WTC11 (cell line): ENCODE data around the gene C1orf87. TPM values are rescaled to one million over a fixed set of nuclear protein-coding genes. Genes with fewer than 3 reads are reported as not detected.

Source experiments
- ATAC-seq: fragments of 200-7000 bp; cut with Tn5 transposase; 2 replicates; pipeline ENCODE4 v1.10.0; 2021; ENCODE audit warnings: mild to moderate bottlenecking, moderate library complexity
- CTCF ChIA-PET: fragments of 300-600 bp; sonication (Branson Sonifier 250); formaldehyde crosslinking; loops from one replicate; lab custom pipeline; 2021; ENCODE audit warnings: antibody characterized with exemption; lab: Charles Lee
- POLR2A ChIA-PET: fragments of 350-600 bp; sonication (Branson Sonifier 250); formaldehyde crosslinking; loops from one replicate; lab custom pipeline; 2021; ENCODE audit warnings: antibody characterized with exemption; lab: Charles Lee
- DNase-seq: peaks from one replicate; pipeline ENCODE4 v3.0.0; 2021; ENCODE audit warnings: low spot score
- H3K27ac Mint-ChIP-seq: 2 replicates; pipeline ENCODE4 v1.8.0; 2021; ENCODE audit warnings: mixed read lengths
- H3K27me3 Mint-ChIP-seq: 2 replicates; pipeline ENCODE4 v1.8.0; 2021; ENCODE audit warnings: low read depth, mild to moderate bottlenecking, moderate library complexity, mixed read lengths
- H3K36me3 Mint-ChIP-seq: 2 replicates; pipeline ENCODE4 v1.8.0; 2021; ENCODE audit warnings: mixed read lengths
- H3K4me1 Mint-ChIP-seq: 2 replicates; pipeline ENCODE4 v1.8.0; 2022; ENCODE audit warnings: mixed read lengths
- H3K4me3 Mint-ChIP-seq: 2 replicates; pipeline ENCODE4 v1.8.0; 2021; ENCODE audit warnings: mild to moderate bottlenecking, moderate library complexity, mixed read lengths
- H3K9me3 Mint-ChIP-seq: 2 replicates; pipeline ENCODE4 v1.8.0; 2021; ENCODE audit warnings: mixed read lengths
- ATF1 ChIP-seq: sonication (generic); formaldehyde crosslinking; IDR thresholded peaks from 2 replicates; pipeline ENCODE4 v1.8.1; 2023; ENCODE audit warnings: mild to moderate bottlenecking, moderate library complexity, missing genetic modification reagents
- ESRRA ChIP-seq: sonication (generic); formaldehyde crosslinking; IDR thresholded peaks from 2 replicates; pipeline ENCODE4 v1.8.1; 2022; ENCODE audit warnings: mild to moderate bottlenecking, missing genetic modification reagents, borderline replicate concordance
- ETV6 ChIP-seq: sonication (generic); formaldehyde crosslinking; IDR thresholded peaks from 2 replicates; pipeline ENCODE4 v1.8.1; 2022; ENCODE audit warnings: mild to moderate bottlenecking, missing genetic modification reagents
- HMGA2 ChIP-seq: fragments of 250-450 bp; sonication (Bioruptor Pico); IDR thresholded peaks from 2 replicates; pipeline ENCODE4 v1.4.0; 2021; ENCODE audit warnings: mild to moderate bottlenecking, moderate library complexity
- KAT7 ChIP-seq: sonication (generic); formaldehyde crosslinking; IDR thresholded peaks from 2 replicates; pipeline ENCODE4 v1.8.1; 2023; ENCODE audit warnings: missing genetic modification reagents, mild to moderate bottlenecking, borderline replicate concordance
- NFE2L1 ChIP-seq: sonication (generic); formaldehyde crosslinking; IDR thresholded peaks from 2 replicates; pipeline ENCODE4 v1.8.1; 2023; ENCODE audit warnings: missing genetic modification reagents
- OVOL2 ChIP-seq: fragments of 250-450 bp; sonication (Bioruptor Pico); IDR thresholded peaks from 2 replicates; pipeline ENCODE4 v1.9.0; 2021; ENCODE audit warnings: mild to moderate bottlenecking, borderline replicate concordance
- PRRX2 ChIP-seq: fragments of 250-450 bp; sonication (Bioruptor Pico); IDR thresholded peaks from 2 replicates; pipeline ENCODE4 v1.8.0; 2021; ENCODE audit warnings: mild to moderate bottlenecking
- RORB ChIP-seq: fragments of 250-450 bp; sonication (Bioruptor Pico); IDR thresholded peaks from 2 replicates; pipeline ENCODE4 v1.9.0; 2021; ENCODE audit warnings: mild to moderate bottlenecking
- SMAD3 ChIP-seq: sonication (generic); formaldehyde crosslinking; IDR thresholded peaks from 2 replicates; pipeline ENCODE4 v1.8.0; 2022; ENCODE audit warnings: missing genetic modification reagents, mild to moderate bottlenecking, borderline replicate concordance
- SMAD4 ChIP-seq: sonication (generic); formaldehyde crosslinking; IDR thresholded peaks from 2 replicates; pipeline ENCODE4 v1.8.0; 2022; ENCODE audit warnings: mild to moderate bottlenecking, missing genetic modification reagents
- ZBTB21 ChIP-seq: sonication (generic); formaldehyde crosslinking; IDR thresholded peaks from 2 replicates; pipeline ENCODE4 v1.8.1; 2023; ENCODE audit warnings: mild to moderate bottlenecking, missing genetic modification reagents, borderline replicate concordance
- ZNF121 ChIP-seq: sonication (generic); formaldehyde crosslinking; IDR thresholded peaks from 2 replicates; pipeline ENCODE4 v1.8.0; 2023; ENCODE audit warnings: missing genetic modification reagents
- ZNF219 ChIP-seq: sonication (generic); formaldehyde crosslinking; IDR thresholded peaks from 2 replicates; pipeline ENCODE4 v1.8.0; 2023; ENCODE audit warnings: missing genetic modification reagents, mild to moderate bottlenecking, borderline replicate concordance
- ZNF232 ChIP-seq: sonication (generic); formaldehyde crosslinking; IDR thresholded peaks from 2 replicates; pipeline ENCODE4 v1.8.0; 2022; ENCODE audit warnings: mild to moderate bottlenecking, missing genetic modification reagents
- ZNF396 ChIP-seq: fragments of 250-450 bp; sonication (Bioruptor Pico); IDR thresholded peaks from 2 replicates; pipeline ENCODE4 v1.8.0; 2021; ENCODE audit warnings: mild to moderate bottlenecking, moderate library complexity, borderline replicate concordance
- ZNF416 ChIP-seq: fragments of 250-450 bp; sonication (Bioruptor Pico); IDR thresholded peaks from 2 replicates; pipeline ENCODE4 v1.9.0; 2021; ENCODE audit warnings: mild to moderate bottlenecking, inconsistent platforms
- ZNF423 ChIP-seq: fragments of 250-450 bp; sonication (Bioruptor Pico); IDR thresholded peaks from 2 replicates; pipeline ENCODE4 v2.1.2; 2022; ENCODE audit warnings: mild to moderate bottlenecking, moderate library complexity
- total RNA-seq: library from RNA; stranded (reverse); gene quantifications from 3 replicates; pipeline ENCODE4 v1.2.3, GENCODE V29; 2021
- TF ChIP-seq, protein P1 (sequence below): sonication (generic); formaldehyde crosslinking; IDR thresholded peaks from 2 replicates; pipeline ENCODE4 v1.8.0; 2022; ENCODE audit warnings: missing genetic modification reagents
- TF ChIP-seq, protein P2 (sequence below): sonication (generic); formaldehyde crosslinking; conservative IDR thresholded peaks from 2 replicates; pipeline ENCODE4 v1.8.1; 2023; ENCODE audit warnings: mild to moderate bottlenecking, low read depth, missing genetic modification reagents, moderate library complexity
- TF ChIP-seq, protein P3 (sequence below): sonication (generic); formaldehyde crosslinking; IDR thresholded peaks from 2 replicates; pipeline ENCODE4 v1.8.0; 2022; ENCODE audit warnings: mild to moderate bottlenecking, missing genetic modification reagents
- TF ChIP-seq, protein P4 (sequence below): sonication (generic); formaldehyde crosslinking; IDR thresholded peaks from 2 replicates; pipeline ENCODE4 v1.8.1; 2023; ENCODE audit warnings: mild to moderate bottlenecking, missing genetic modification reagents
- TF ChIP-seq, protein P5 (sequence below): sonication (generic); formaldehyde crosslinking; IDR thresholded peaks from 2 replicates; pipeline ENCODE4 v1.8.1; 2022; ENCODE audit warnings: low read depth, mild to moderate bottlenecking, moderate library complexity, missing genetic modification reagents, borderline replicate concordance

Gene C1orf87
- total RNA-seq, 1 experiment from 2014 or later: 0.22 TPM

DNA sequence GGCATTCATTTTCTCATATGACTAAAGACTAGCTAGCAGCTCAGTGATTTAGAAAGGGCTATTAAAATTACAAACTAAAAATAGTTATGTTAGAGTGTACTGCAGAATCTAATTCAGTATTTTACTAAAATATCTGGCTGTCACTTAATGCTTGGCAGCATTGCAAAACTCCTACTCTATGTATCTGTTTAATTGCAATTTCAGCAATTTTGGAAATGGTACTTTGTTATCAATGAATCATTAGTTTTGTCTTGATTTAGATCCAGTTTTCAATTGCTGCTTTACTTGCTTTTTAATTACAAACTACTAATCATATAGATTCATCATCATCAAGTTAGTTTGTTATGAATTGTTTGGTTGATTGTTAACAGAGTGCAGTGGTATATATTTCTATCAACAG is 19.2 kb downstream of the C1orf87 start:
- CTCF ChIA-PET: no interaction called here
- Mint-ChIP-seq H3K9me3 (peaks cover 25% of the 10 kb centered on the region), H3K36me3 (peaks cover 6% of the 10 kb centered on the region; the same call in 1 of the 2 replicates), H3K4me1 (no peaks in the 10 kb centered on the region), H3K27ac (no peak overlapping the region), H3K4me3 (no peak overlapping the region), H3K27me3 (no peaks in the 10 kb centered on the region; the same call in 1 of the 2 replicates)
- TF ChIP-seq, protein P1, sequence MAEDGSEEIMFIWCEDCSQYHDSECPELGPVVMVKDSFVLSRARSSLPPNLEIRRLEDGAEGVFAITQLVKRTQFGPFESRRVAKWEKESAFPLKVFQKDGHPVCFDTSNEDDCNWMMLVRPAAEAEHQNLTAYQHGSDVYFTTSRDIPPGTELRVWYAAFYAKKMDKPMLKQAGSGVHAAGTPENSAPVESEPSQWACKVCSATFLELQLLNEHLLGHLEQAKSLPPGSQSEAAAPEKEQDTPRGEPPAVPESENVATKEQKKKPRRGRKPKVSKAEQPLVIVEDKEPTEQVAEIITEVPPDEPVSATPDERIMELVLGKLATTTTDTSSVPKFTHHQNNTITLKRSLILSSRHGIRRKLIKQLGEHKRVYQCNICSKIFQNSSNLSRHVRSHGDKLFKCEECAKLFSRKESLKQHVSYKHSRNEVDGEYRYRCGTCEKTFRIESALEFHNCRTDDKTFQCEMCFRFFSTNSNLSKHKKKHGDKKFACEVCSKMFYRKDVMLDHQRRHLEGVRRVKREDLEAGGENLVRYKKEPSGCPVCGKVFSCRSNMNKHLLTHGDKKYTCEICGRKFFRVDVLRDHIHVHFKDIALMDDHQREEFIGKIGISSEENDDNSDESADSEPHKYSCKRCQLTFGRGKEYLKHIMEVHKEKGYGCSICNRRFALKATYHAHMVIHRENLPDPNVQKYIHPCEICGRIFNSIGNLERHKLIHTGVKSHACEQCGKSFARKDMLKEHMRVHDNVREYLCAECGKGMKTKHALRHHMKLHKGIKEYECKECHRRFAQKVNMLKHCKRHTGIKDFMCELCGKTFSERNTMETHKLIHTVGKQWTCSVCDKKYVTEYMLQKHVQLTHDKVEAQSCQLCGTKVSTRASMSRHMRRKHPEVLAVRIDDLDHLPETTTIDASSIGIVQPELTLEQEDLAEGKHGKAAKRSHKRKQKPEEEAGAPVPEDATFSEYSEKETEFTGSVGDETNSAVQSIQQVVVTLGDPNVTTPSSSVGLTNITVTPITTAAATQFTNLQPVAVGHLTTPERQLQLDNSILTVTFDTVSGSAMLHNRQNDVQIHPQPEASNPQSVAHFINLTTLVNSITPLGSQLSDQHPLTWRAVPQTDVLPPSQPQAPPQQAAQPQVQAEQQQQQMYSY (CRISPR knock-in tag): no peak
- TF ChIP-seq KAT7 (no peak), RORB (no peak), ZNF416 (no peak), ZNF121 (CRISPR knock-in tag) (no peak), ATF1 (CRISPR knock-in tag) (no peak), OVOL2 (no peak), HMGA2 (no peak), ETV6 (CRISPR knock-in tag) (no peak), ZBTB21 (CRISPR knock-in tag) (no peak), ZNF423 (CRISPR knock-in tag) (no peak)
- TF ChIP-seq, protein P2, sequence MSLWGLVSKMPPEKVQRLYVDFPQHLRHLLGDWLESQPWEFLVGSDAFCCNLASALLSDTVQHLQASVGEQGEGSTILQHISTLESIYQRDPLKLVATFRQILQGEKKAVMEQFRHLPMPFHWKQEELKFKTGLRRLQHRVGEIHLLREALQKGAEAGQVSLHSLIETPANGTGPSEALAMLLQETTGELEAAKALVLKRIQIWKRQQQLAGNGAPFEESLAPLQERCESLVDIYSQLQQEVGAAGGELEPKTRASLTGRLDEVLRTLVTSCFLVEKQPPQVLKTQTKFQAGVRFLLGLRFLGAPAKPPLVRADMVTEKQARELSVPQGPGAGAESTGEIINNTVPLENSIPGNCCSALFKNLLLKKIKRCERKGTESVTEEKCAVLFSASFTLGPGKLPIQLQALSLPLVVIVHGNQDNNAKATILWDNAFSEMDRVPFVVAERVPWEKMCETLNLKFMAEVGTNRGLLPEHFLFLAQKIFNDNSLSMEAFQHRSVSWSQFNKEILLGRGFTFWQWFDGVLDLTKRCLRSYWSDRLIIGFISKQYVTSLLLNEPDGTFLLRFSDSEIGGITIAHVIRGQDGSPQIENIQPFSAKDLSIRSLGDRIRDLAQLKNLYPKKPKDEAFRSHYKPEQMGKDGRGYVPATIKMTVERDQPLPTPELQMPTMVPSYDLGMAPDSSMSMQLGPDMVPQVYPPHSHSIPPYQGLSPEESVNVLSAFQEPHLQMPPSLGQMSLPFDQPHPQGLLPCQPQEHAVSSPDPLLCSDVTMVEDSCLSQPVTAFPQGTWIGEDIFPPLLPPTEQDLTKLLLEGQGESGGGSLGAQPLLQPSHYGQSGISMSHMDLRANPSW: no peak
- ATAC-seq: no peak
- POLR2A ChIA-PET: no interaction called here
- no peak for DNase-seq

DNA sequence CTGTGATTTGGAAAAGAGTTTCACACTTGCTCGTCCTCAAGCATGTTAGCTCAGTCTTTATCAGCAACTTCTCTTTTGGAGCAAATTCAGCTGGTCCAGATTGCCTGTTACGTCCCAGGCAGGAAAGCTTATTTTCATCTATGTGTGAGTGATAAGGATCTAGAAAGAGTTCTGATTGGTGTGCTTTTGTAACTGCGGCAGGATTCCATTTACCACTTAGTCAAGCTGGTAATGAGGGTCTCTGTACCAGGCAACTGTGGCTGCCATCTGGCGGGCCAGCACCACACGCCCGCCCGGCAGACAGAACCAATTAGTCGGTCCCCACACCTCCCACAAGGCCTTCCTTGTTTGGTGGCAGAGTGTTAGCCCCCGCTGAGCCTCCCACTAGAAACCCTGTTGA is 21.0 kb downstream of the C1orf87 start:
- H3K4me1 Mint-ChIP-seq: no peaks in the 10 kb centered on the region
- POLR2A ChIA-PET: no interaction called here
- no peak overlapping the region for H3K27ac Mint-ChIP-seq
- H3K4me3 Mint-ChIP-seq: no peak overlapping the region
- H3K36me3 Mint-ChIP-seq: peaks cover 9% of the 10 kb centered on the region; the same call in 1 of the 2 replicates
- H3K27me3 Mint-ChIP-seq: no peaks in the 10 kb centered on the region; the same call in 1 of the 2 replicates
- DNase-seq: no peak
- ATAC-seq: no peak
- peaks cover 29% of the 10 kb centered on the region for H3K9me3 Mint-ChIP-seq
- CTCF ChIA-PET: interaction anchor here (1.2 kb wide), 2 partner anchors 76 to 81 kb away, joined by 5 read pairs; no protein-coding TSS in a partner anchor
- TF ChIP-seq ZNF121 (CRISPR knock-in tag): no peak
- TF ChIP-seq RORB: no peak
- TF ChIP-seq, protein P3, sequence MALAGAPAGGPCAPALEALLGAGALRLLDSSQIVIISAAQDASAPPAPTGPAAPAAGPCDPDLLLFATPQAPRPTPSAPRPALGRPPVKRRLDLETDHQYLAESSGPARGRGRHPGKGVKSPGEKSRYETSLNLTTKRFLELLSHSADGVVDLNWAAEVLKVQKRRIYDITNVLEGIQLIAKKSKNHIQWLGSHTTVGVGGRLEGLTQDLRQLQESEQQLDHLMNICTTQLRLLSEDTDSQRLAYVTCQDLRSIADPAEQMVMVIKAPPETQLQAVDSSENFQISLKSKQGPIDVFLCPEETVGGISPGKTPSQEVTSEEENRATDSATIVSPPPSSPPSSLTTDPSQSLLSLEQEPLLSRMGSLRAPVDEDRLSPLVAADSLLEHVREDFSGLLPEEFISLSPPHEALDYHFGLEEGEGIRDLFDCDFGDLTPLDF (CRISPR knock-in tag): no peak
- no peak for TF ChIP-seq SMAD3 (CRISPR knock-in tag)
- TF ChIP-seq SMAD4 (CRISPR knock-in tag): no peak
- TF ChIP-seq ZNF396 (CRISPR knock-in tag): no peak
- no peak for TF ChIP-seq ZNF416
- no peak for TF ChIP-seq KAT7
- TF ChIP-seq ESRRA (CRISPR knock-in tag): no peak
- TF ChIP-seq, protein P1 (CRISPR knock-in tag): no peak
- no peak for TF ChIP-seq ZNF219 (CRISPR knock-in tag)
- TF ChIP-seq, protein P4, sequence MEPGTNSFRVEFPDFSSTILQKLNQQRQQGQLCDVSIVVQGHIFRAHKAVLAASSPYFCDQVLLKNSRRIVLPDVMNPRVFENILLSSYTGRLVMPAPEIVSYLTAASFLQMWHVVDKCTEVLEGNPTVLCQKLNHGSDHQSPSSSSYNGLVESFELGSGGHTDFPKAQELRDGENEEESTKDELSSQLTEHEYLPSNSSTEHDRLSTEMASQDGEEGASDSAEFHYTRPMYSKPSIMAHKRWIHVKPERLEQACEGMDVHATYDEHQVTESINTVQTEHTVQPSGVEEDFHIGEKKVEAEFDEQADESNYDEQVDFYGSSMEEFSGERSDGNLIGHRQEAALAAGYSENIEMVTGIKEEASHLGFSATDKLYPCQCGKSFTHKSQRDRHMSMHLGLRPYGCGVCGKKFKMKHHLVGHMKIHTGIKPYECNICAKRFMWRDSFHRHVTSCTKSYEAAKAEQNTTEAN (CRISPR knock-in tag): no peak
- no peak for TF ChIP-seq PRRX2 (CRISPR knock-in tag)
- TF ChIP-seq, protein P5, sequence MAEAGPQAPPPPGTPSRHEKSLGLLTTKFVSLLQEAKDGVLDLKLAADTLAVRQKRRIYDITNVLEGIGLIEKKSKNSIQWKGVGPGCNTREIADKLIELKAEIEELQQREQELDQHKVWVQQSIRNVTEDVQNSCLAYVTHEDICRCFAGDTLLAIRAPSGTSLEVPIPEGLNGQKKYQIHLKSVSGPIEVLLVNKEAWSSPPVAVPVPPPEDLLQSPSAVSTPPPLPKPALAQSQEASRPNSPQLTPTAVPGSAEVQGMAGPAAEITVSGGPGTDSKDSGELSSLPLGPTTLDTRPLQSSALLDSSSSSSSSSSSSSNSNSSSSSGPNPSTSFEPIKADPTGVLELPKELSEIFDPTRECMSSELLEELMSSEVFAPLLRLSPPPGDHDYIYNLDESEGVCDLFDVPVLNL (CRISPR knock-in tag): no peak
- no peak for TF ChIP-seq NFE2L1 (CRISPR knock-in tag)
- no peak for TF ChIP-seq ETV6 (CRISPR knock-in tag)
- no peak for TF ChIP-seq ZNF232
